Right ventricle myocardium inferior (tissue), 1 donor: ENCODE measurements around the gene CARS2. TPM values are rescaled to one million over a fixed set of nuclear protein-coding genes. Genes with fewer than 3 reads are reported as not detected.

Experiments
- ATAC-seq: fragments of 200-7000 bp; cut with Tn5 transposase; one replicate; pipeline ENCODE4 v1.9.1; 2020; ENCODE audit warnings: mild to moderate bottlenecking, moderate library complexity
- DNase-seq: peaks from one replicate; pipeline ENCODE4 v3.0.0; 2021; ENCODE audit errors: missing footprints
- intact Hi-C: fragments of 100-400 bp; cut with DNase I; formaldehyde crosslinking; loops from one replicate; pipeline ENCODE4 v1.11.0; 2022
- total RNA-seq: library from RNA; stranded (reverse); fragmentation: NEBNext Ultra II Directional; extraction: Animal tissue kit (Norgen Biotek cat#: 25700); gene quantifications from one replicate; pipeline ENCODE4 v1.2.1, GENCODE V29; 2021
- donor health status: DM: no; HTN: yes; CAD: no; lungs with severe emphysema.

Gene CARS2
- total RNA-seq, 1 donor from 2014 or later: 52.1 TPM

DNA sequence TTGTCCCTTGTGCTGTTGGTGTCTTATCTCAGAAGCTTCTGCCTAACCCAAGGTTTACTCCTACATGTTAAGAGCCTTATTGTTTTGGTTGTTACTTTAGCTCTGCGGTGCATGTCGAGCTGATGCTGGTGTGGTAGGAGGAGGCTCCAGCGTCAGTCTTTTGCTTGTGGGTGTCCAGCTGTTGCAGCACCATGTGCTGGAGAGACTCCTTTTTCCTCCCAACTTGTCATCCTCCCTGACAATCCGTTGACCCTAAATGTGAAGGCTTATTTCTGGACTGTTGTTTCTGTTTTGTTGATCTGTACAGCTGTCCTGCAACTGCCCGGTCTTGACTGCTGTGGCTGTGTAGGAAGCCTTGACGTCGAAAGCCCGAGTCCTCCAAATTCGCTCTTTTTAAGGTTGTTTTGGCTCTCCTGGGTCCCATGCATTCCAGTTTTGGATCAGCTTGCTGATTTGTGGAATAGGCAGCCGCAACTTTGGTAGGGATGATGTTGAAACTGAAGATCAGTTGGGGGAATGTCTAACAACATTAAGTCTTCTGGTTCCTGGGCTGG lies 75.3 kb downstream of the CARS2 start:
- intact Hi-C loops: no loop called here
- DNase-seq: no peak

DNA sequence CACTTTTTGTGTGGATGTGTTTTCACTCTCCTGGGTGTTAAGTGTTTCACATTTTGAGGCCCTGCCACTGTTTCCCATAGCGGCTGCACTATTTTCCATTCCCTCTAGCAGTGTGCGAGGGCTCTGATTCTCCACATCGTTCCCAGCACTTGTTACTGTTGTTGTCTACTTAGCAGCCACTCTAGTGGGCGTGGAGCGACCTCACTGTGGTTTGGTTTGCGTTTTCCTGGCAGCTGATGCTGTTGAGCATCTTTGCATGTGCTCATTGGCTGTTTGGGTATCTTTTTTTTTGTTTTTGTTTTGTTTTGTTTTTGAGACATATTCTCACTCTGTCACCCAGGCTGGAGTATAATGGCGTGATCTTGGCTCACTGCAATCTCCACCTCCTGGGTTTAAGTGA lies 76.2 kb downstream of the CARS2 start:
- intact Hi-C loops: no loop called here
- ATAC-seq: no peak
- no peak for DNase-seq

More for the DNA sequence above, 75.3 kb downstream of the CARS2 start:
- peak; percentile 28 for ATAC-seq

DNA sequence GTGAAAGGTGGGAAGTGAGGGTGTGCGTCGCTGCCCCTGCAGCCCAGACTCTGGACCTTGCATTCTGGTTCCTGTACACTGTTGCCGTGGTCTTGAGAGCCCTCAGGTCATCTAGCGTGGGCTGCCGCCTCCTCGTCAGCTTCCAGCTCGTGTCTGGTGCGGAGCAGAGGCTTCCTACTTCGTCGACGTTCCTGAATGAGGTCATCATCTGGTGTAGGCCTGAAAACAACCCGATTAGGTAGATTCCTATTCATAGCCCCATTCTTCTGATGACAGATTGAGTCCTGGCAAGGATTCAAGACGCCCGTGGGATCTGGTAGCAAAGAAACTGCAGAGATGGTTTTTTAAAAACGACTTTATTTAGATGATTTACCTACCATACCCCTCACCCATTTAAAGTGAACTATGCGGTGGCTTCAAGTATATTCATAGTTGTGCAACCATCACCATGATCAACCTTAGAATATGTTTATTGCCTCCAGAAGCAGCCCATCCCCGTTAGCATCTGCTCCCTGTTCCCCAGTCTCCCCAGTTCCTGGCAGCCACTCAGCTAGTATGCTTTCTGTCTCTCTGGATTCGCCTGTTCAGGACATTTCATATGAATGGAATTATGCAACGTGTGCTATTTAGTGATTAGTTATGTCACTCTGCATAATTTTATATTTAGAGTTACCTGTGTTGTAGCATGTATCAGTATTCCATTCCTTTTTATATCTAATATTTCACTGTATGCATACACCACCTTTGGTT lies 76.8 kb downstream of the CARS2 start:
- ATAC-seq (no peak), DNase-seq (no peak)
- intact Hi-C loops: no loop called here

DNA sequence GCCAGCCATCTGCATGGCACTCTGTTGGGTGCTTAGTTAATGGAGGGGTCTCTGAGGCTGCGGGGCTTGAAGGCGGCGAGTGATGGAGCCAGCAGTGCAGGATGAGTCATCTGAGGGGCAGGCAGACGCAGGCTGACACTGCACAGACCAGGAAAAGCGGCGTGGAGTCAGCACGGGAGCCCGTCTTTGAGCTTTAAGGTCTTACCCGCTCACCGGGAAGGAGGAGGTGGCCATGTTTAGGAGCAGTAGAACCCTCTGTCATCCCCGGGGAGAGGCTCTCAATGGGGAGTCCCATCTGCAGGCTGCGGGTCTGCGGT lies 77.5 kb downstream of the CARS2 start:
- intact Hi-C loops: no loop called here
- ATAC-seq (no peak), DNase-seq (no peak)

DNA sequence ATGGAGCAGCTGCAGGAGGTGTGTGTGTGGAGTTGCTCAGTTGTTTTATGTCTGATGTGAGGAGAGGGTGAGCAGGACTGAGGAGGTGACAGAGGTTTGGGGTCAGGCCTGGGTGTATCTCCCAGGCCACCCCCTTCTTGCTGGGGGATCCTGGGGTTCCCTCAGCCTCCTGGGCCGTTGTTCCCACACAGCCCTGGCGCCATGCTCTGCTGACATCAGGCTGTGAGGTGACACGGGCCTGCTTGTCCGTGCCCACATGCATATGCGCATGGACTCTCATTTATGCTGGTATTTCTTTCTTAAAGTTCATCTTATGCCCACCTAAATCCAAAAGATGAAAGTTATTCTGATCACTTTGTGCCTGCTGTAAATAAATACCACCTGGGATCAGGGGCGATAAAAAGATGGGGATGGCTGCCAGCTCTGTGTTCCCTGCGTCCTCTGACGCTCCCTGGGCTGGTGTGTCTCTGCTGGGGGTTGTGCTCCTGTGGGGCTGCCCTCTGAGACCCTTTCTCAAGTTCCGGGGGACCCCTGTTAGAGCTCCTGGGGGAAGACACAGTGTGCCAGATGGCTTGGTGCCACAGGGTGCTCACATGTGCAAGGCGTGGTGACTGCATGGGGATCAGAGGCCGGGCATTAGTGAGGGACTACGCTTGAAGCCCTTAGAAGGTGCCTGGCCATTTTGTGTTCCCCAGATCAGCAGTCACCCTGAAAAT lies 78.0 kb downstream of the CARS2 start:
- DNase-seq (no peak), ATAC-seq (peak; percentile 26)
- intact Hi-C loops: no loop called here

DNA sequence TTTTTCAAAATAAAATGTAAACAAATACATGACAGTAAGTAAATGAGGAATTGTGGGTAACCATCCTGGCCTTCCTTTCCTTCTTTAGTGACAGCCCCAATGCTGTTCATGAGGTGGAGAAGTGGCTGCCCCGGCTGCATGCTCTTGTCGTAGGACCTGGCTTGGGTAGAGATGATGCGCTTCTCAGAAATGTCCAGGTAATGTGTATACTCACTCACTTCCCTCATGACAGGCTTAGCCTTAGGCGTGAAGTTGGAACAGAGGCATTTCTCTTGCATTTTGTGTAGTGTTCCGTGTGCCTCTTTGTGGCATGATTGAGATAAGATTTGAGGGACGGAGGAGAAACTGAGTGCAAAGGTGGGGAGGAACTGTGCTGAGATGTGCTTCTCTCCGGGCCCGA lies 78.6 kb downstream of the CARS2 start:
- intact Hi-C loops: no loop called here
- DNase-seq (no peak), ATAC-seq (no peak)

DNA sequence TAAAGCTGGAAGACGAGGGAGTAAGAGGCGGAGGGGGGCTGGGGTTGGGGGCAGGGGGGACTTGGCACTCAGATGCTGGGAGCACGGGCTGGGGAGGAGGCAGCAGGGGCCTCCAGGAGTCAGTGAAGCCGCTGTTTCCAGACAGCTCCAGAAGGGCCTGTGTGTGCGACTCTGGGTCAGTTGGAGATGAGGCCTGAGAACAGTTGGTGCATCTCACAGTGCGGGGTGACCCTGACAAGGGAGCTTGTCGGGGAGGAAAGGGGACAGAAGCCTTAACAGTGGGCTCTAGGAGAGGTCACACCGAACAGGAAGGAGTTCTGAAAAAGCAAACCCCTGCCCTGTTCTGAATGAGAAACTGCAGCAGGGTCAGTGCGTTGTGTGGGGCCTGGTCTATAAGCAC lies 79.4 kb downstream of the CARS2 start:
- ATAC-seq (no peak), DNase-seq (no peak)
- intact Hi-C loops: no loop called here

DNA sequence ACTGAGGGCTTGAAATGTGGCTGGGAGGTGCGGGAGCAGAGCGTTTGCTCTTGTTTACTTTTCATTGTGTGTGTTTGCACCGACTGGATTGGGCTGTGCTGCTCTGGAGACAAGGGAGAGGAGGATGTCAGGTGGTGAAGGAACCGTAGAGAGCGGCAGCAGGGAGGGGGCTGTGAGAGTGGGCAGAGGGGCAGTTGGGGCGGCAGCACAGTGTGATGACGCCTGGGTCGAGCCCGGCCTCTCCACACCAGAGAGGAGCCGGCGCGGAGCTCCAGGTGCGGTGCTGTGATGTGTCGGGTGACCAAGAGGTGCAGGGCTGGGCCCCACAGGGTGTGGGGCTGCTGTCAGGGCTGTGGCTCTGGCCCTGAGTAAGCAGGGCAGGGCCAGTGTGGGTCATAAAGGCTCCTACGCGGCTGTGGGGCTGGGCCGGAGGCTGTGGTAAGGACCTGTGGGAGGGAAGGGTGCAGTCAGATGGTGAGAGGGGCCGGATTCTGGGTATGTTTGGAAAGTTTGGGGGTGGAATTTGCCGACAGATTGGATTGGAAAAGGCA lies 80.1 kb downstream of the CARS2 start:
- ATAC-seq (no peak), DNase-seq (no peak)
- intact Hi-C loops: no loop called here

DNA sequence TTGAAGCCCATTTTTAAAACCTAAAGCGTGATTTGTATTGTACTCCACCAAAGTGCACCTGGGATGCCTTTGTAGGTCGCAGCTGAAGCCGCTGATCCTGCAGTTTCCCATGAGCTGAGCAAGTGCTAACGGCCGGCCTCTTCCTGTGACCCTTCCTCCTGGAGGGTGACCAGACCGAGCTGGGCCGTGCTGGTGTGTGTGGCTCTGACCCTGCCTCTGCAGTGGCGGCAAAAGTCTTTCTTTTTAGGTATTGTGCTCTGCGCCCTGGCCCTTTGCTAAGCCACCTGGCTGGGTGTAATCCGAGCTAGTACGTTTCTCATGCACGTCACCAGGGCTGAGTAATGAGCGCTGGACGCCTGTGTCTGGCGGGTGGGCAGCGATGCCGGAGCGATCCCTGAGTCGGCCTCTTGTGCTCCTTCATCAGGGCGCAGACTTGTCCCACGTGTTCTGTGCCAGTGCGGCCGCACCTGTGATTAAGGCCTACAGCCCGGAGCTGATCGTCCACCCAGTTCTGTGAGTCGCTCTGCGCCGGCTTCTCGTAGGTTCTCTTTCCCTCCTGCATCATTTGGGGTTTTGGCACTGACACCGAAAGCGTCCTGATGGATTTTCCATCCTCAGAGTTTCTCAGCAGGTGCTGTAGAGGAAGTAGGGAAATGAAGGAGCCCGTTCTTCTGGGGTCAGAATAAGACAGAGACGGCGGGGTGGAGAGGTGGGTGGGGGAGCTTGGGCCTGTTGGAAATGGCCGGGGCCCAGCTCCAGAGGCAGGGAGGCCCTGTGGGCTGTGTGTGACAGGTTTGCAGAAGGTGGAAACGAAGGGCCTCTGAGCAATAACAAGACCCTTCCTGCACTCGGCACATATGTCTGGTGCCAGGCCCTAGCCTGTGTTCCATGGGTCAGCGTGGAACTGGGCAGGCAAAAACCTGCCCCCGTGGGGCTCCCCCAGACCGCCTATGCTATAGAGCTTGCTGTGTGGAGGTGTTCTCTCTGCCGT lies 80.9 kb downstream of the CARS2 start:
- intact Hi-C loops: no loop called here
- no peak for DNase-seq
- ATAC-seq: no peak

DNA sequence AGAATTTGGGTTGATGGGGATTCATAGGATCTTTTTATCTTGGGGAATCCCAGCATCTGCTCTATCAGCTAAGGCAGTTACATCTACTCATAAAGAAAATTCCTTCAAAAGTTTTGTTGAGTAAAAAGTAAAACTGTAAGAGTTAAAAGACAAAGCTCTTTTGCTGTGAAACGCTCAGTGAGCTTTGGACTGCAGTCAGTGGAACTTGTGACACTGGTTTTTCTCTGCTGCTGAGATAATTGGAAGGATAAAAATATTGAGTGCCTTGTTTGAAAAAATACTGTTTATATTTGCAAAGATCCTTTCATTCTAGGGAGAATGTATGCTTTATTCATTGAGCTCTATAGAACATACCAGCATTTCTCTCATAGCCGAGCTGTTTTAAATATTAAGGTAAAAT lies 85.3 kb downstream of the CARS2 start:
- no peak for DNase-seq
- no peak for ATAC-seq
- intact Hi-C loops: no loop called here

DNA sequence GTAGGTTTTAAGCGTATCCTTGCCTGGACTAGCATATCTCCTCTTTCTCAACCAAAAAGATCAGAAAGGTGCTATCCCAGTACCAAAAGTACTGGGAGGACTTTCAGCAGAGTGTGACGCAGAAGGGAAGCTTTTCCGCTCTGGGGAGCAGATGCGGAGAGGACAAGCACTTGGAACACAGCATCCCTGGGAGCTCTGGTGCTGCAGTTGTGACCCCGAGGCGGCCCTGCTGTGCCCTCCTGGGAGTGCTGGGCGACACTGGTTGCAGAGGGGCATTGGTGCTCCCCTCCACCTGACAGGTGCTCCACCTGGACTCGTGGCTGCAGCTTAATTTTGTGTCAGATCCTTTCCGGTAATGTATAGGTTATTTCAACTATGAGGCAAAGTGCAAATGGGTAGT lies 87.1 kb downstream of the CARS2 start:
- intact Hi-C loops: no loop called here
- ATAC-seq (no peak), DNase-seq (no peak)

DNA sequence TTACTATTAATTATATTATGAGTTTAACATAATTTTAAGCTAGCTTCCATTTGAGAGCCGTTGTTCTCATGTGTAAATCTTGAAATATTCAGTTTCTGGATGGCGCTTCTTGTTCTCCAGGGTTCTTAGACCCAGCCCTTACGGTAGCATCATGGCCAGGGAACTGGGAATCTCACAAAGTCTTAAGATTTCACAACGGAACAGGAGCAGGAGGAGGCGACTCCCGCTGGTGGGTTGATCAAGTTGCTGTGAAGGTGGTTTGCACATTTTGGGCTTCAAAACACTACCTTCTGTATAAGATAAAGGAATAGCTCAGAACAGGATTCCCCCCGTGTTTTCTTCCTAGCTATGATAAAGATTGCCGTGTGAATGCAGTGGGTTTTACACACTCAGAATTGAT lies 87.7 kb downstream of the CARS2 start:
- intact Hi-C loops: no loop called here
- ATAC-seq (no peak), DNase-seq (no peak)

DNA sequence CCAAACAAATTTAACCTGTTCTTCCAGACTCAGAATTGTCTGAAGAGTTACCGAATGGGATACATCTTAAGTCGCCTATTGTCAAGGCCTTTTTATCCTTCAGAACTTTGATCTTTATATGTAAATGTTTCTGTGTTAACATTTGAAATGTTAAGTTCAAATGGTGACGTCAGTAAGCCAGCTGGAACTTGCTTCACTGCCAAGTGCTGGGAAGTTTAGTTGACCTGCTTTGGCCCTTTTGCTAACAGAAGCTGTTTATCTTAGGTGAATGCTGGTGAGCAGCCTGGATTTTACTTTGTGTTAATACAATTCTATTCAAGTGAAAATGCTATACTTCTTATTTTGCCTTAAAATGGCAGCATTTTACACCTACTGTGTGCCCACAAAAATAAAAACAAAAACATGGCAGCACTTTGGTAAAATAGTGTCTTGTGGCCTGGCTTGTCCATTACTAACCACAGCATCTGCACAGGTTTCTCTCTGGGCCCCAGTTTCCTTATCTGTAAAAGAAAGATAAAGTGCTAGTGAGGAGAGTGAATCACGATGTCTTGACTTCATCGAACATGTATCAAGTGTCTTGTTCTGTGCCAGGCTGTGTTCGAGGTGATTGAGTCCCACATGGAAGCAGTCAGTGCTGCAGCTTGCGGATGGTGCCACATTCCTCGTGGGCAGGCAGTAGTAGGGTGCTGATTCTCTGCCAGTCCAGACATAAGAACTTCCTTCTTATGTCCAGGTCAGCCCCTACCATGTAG lies 88.4 kb downstream of the CARS2 start:
- DNase-seq: no peak
- intact Hi-C loops: loop anchor here (2.0 kb wide), 1 partner anchor 95 kb away; the partner anchor contains the start of gene ING1
- no peak for ATAC-seq

DNA sequence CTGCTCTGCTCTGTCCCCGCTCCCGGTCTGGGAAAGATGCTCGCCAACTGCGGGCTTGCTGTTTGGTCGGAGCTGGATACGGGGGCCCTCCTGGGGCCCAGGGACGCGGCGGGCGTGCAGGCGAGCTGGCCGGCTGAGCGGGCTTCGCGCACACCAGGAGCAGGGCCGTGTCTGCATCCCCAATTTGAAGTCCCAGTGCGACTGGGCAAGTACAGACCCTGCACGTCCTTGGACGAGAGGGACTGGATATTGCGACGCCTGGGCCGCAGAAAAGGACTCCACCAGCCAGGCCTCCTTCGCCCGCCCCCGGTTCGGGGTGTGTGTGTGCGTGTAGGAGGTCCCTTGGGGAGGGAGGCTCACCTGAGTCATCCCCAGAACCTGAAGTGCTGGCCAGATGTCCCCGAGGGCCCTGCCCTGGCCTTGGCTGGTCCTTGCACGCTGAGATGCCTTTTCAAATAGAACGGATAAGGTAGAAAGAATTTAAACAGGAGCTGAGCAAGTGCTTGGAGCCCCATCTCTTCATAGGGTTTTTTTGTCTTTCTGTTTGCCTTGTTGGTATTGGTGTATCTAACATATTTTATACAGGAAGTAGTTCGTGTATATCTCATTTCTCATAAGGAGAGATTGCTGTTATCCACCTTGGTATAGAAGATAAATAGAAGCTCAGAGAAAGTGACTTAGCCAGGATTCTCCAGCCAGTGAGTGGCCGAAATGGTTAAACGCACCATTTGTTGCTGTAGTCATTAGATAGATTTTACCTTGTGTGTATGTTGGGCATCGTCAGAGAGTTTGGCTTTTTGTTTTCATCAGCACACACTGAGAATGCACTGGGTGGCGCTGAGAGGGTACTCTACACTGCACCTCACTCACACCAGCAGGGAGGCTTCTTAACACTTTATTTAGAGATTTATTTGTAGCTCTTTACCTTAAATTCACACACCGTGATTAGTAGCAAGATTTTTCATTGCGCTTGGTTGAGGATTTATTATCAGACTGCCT lies 89.5 kb downstream of the CARS2 start:
- intact Hi-C loops: loop anchor here (2.0 kb wide), 1 partner anchor 96 kb away; the partner anchor contains the start of gene ING1
- peak; percentile 4 for ATAC-seq

DNA sequence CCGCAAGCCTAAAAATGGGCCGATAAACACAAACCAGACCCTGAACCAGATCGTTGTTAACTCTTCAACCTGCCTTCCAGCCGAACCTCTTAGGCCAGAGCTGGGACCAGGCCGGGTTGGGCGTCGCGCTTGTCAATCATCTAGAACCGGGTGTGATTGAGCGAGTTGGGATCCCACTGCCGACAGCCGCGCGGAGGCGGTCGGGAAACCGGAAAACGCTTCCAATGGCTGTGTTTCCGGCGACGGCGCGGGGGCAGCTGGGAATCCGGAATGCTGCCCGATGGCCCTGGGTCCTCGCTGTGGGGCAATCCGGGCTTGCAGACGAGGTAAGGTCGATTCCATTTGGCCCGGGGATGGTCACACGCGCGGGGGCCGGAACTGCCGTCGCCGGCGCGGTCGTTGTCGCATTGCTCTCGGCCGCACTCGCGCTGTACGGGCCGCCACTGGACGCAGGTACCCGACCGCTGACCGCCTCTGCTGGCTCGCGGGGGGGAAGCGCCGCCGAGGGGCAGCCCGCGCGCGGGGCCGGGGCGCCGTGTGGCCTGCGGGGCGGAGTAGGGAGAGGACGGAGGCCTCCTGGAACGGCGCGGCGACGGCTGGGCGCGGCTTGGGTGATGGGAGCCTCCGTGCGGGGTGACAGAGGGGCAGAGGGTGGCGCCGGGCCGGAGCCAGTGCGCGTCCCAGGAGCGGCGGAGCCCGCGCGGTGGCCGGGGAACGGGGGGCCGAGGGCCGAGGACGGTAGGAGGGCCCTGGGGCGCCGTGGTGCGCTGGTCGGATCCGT lies 90.4 kb downstream of the CARS2 start, which contains the start of gene NAXD:
TSS of gene NAXD (plus strand) at position 224 of the 781 bp plus-strand sequence. CDS start at position 281, 57 bp downstream.
- intact Hi-C loops: loop anchor here (2.0 kb wide), 1 partner anchor 97 kb away; the partner anchor contains the start of gene ING1
- ATAC-seq (peak; percentile 97), DNase-seq (peak; percentile 97)

More for the DNA sequence above, 89.5 kb downstream of the CARS2 start:
- DNase-seq: no peak

DNA sequence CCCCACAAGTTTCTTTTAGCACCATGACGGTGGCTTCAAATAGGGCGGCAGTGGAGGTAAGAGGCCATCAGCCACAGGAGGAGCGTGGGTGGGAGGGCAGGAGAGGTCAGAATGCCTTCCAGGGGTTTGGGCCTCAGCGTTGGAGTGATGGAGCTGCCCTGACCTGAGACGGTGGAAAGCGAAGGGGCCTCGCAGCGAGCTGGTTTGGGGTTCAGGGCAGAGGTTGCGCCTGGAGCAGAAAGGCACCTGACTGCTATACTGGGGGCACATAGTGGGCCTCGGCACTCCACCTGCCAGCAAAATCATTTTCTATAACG lies 91.0 kb downstream of the CARS2 start:
- intact Hi-C loops: no loop called here
- no peak for ATAC-seq
- DNase-seq: no peak
